Activated CD8-positive, alpha-beta memory T cell treated with anti-CD3 and anti-CD28 coated beads for 1 hour (primary cell): ENCODE results near the gene KIFBP.
A peak's percentile ranks its signal among the peaks of the same experiment; 100 is the strongest.
"Not testable (repeated sequence)": the region's sequence is repeated elsewhere in the genome, so short reads cannot be mapped to it uniquely, and the experiment has no call there.

Source experiments
- DNase-seq, 2 donors: peaks; one replicate each; pipeline ENCODE4 v3.0.0-alpha.2; 2020; ENCODE audit warnings: low read depth in 1 of 2; ENCODE audit errors: extremely low read depth in 1 of 2

The KIFBP gene

GRCh38 chr10:68988530-68989316 lies at the start of gene KIFBP:
TSS of gene KIFBP (plus strand) at chr10:68988803. CDS start at chr10:68988833, 30 bp downstream.
- DNase-seq: peak; percentile 52 to 64

GRCh38 chr10:68938884-68939283 lies 49.7 kb upstream of the KIFBP start:
- no peak for DNase-seq

GRCh38 chr10:68940917-68941316 lies 47.7 kb upstream of the KIFBP start:
- not testable (repeated sequence) for DNase-seq

- DNase-seq: no peak
Measured at GRCh38 chr10:68950598-68950997, 38.0 kb upstream of the KIFBP start.

- DNase-seq: no peak
Measured at GRCh38 chr10:68954904-68955303, 33.7 kb upstream of the KIFBP start.

- no peak for DNase-seq
Measured at GRCh38 chr10:68955355-68955831, 33.2 kb upstream of the KIFBP start.

GRCh38 chr10:68955832-68956532 lies 32.6 kb upstream of the KIFBP start, which contains the start of gene DDX21:
TSS of gene DDX21 (plus strand) at chr10:68956170. CDS start at chr10:68956226, 56 bp downstream.
- peak; percentile 70 to 76 for DNase-seq

GRCh38 chr10:68957284-68957615 lies 31.4 kb upstream of the KIFBP start:
- DNase-seq: no peak

GRCh38 chr10:68957654-68958053 lies 30.9 kb upstream of the KIFBP start:
- no peak for DNase-seq

GRCh38 chr10:68959695-68960527 lies 28.7 kb upstream of the KIFBP start:
- DNase-seq: no peak

GRCh38 chr10:68963151-68963550 lies 25.5 kb upstream of the KIFBP start:
- DNase-seq: no peak

- no peak for DNase-seq
Measured at GRCh38 chr10:68973975-68974374, 14.6 kb upstream of the KIFBP start.

GRCh38 chr10:68975936-68976473 lies 12.6 kb upstream of the KIFBP start:
- DNase-seq: not testable (repeated sequence)

GRCh38 chr10:68979738-68980137 lies 8.9 kb upstream of the KIFBP start:
- DNase-seq: not testable (repeated sequence)

- no peak for DNase-seq
Measured at GRCh38 chr10:68981074-68981473, 7.5 kb upstream of the KIFBP start.

GRCh38 chr10:68982389-68982788 lies 6.2 kb upstream of the KIFBP start:
- DNase-seq: no peak

- DNase-seq: no peak
Measured at GRCh38 chr10:68987611-68988010, 992 bp upstream of the KIFBP start.

- no peak for DNase-seq
Measured at GRCh38 chr10:68989317-68989990, 851 bp downstream of the KIFBP start.

- DNase-seq: no peak
Measured at GRCh38 chr10:68992636-68993440, 4.2 kb downstream of the KIFBP start.

- no peak for DNase-seq
Measured at GRCh38 chr10:68997211-68997610, 8.6 kb downstream of the KIFBP start.
